HG03558 (cell line): ENCODE data around the gene TSPO.
"Not testable (repeated sequence)": the region's sequence is repeated elsewhere in the genome, so short reads cannot be mapped to it uniquely, and the experiment has no call there.

Experiments
- ATAC-seq: cut with Tn5 transposase; IDR thresholded peaks from one replicate; pipeline ENCODE4 v1.9.1; 2021; ENCODE audit warnings: moderate number of reproducible peaks; ENCODE audit not compliant: unreplicated experiment; ENCODE audit errors: extremely low read depth

Gene TSPO

DNA sequence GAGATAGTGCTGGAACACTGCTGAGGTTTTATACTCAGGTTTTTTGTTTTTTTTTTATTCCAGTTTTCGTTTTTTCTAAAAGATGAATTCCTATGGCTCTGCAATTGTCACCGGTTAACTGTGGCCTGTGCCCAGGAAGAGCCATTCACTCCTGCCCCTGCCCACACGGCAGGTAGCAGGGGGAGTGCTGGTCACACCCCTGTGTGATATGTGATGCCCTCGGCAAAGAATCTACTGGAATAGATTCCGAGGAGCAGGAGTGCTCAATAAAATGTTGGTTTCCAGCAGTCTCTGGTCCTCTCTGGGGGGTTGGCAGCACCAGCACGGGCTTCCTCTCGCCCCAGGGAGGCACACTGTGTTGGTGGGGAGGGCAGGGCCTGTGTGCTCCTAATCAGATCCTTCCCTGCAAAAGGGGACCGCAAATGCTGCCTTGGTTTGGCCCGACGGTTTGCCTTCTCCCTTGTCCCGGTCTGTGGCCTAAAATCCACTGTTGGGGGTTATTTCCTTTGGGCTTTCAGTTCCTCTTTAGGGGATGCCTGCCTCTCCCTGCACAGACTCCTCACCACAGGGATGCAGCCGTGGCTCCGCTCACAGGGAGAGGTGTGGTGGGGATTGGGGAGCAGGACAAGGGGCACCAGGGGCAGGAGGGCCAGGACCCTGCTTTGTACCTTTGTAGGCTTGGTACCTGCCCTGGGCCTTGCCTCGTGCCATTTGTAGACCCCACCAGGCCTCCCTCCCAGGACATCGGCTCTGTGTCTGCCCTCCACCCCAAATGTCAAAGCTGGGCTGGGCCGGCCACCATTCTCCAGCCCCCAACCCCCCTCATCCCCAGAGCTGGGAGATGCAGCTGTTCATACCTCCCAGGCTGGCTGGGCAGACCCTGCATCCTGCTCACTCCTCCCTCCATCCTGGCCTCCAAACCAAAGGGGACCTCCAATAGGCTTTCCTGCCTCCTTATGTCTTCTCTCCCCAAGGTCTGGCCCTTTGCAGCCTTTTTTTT is 21.6 kb upstream of the TSPO start:
- ATAC-seq, result no peak

DNA sequence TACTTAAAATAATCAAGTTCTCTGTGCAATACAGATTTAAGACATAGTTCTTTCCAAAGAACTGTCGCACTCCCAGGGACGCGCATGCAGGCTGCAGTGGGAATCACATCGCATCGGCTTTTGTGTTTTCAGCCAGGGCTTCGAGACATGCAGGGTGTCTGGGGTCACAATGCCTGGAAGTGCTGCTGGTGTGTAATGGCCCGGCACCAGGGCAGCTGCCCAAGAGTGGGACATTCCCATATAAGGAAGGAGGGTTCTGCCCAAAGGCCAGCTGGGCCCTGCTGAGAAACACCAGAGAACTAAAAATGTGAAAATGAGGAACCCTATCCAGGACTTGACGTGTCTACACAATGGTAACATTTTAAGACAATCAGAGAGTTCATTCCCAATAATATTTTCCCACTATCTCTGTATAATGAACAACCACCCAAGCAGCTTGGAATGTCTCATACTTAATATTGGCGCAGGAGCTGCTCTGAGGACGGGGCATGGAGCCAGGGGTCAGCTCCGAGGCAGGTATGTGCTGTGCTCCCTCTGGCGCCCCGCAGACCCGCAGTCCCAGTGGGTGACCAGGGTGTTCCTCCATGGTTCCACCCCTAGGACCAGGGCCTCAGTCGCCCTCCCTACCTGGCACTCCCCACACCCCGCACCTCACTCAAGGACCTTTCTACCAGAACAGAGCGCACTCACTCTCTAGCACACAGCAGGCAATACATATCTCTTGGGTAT is 19.4 kb upstream of the TSPO start:
- no peak for ATAC-seq

- ATAC-seq, result no peak
Measured at GRCh38 chr22:43133401-43133800, 18.0 kb upstream of the TSPO start.

DNA sequence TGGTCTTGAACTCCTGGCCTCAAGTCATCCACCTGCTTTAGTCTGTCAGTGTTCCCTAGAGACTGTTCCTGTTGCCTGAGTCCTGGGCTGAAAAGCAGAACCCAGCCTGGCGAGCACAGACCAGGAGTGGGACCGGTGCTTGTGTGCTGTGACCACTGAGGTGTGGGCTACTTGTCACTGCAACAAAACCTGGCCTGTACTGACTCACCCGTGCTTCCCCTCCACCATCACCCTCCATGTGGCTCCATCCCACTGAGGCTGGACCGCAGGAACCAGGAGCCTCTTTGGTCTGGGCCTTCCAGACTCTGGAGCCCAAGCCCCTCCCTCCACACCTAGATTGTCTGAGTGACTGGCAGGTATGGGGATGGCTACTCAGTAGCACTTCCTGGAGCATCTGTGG is 16.8 kb upstream of the TSPO start:
- no peak for ATAC-seq

GRCh38 chr22:43135565-43135964 is 15.8 kb upstream of the TSPO start:
- no peak for ATAC-seq

- ATAC-seq, result no peak
Measured at GRCh38 chr22:43136255-43136654, 15.1 kb upstream of the TSPO start.

DNA sequence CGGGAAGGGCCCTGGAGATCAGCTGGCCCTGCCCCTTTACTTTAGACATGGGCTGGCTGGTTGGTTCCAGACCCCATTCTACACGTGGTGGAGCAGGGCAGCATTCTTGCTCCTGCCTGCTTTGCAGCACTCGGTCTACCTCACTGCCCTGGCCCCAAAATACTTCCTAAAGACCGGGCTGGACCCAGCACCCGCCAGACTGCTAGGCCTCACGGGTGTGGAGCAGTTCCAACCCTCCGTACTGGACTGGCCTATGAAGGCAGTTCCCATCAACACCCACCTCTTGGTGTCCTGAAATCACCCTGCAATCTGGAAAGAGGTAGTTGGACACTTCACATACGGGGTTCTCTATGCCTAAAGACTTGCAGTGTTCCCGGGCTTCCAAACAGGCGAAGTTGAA is 14.6 kb upstream of the TSPO start:
- no peak for ATAC-seq

- ATAC-seq, result peak; percentile 63
Measured at GRCh38 chr22:43142880-43143562, 8.3 kb upstream of the TSPO start, which contains the start of gene MCAT. TSS of gene MCAT (minus strand) at chr22:43143398. CDS start at chr22:43143348, 50 bp downstream.

- no peak for ATAC-seq
Measured at GRCh38 chr22:43144949-43145348, 6.4 kb upstream of the TSPO start.

DNA sequence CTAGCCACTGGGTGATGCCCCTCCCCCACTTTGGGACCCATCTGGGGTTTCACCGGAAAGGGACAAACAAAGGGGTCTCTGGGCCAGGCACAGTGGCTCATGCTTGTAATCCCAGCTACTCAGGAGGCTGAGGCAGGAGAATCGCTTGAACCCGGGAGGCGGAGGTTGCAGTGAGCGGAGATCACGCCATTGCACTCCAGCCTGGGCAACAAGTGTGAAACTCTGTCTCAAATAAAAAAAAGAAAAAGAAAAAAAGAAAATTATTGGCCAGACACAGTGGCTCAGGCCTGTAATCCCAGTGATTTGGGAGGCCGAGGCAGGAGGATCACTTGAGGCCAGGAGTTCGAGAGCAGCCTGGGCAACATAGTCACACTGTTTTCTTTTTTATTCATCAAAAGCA is 6.0 kb upstream of the TSPO start:
- ATAC-seq, result not testable (repeated sequence)

- ATAC-seq, result not testable (repeated sequence)
Measured at GRCh38 chr22:43146332-43146731, 5.0 kb upstream of the TSPO start.

GRCh38 chr22:43147821-43148220 is 3.5 kb upstream of the TSPO start:
- no peak for ATAC-seq

DNA sequence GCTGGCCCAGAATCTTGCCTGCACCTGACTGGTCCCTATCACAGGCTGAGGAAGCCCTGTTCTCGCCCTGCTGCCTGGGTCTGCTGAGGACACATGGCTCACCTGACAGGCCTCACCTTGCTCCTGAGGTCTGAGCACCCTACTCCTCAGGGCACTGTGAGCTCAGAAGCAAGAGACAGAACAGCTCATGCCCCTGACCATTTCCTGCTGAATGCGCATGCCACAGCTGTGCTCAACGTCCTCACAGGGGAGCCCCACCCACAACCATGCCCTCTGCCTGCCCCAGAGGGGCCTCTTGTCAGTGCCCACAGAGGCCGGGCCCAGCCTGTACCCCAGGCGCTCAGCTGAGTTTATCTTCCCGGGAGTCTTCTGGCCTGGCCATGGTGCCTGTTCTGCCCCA is 2.8 kb upstream of the TSPO start:
- no peak for ATAC-seq

DNA sequence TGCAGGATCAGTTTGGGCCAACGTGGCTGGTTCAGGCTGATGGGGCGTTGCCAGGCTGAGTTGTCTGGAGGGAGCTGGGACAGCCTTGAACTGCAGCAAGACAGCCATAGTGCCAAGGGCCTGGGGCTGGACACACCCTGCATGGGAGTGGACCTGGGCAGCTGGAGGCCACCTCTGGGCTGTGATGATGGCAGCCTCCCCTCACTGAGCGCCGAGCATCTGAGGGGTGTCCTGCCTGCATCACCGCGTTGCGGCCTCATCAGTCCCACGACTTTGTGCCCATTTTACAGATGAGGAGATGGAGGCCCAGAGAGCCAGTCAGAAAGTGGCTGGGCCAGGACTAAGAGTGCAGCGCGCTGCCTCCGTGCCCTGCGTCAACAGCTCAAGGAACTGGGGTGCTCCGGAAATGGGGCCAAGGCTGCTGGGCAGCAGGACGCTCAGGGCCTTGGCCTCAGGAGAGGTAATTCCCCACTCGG is 590 bp upstream of the TSPO start:
- ATAC-seq, result no peak

DNA sequence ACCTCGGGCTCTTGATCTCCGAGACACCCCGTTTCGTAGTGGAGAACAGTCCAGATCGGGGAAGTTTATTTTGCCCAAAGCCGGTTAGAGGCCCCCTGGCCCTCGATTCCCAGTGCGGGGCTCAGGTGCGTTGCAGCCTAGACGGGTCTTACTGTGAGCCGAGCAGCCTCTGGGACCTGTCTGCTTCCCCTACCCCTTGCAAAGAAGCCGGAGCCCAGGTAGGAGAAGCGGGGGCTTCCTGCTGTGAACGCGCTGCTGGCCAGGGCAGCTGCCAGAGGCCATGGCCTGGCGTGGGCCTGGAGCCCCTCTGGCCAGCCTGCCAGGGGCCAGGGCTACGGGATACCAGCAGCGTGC is 621 bp downstream of the TSPO start:
- ATAC-seq, result no peak

GRCh38 chr22:43152357-43153071 is 1.2 kb downstream of the TSPO start:
- no peak for ATAC-seq

DNA sequence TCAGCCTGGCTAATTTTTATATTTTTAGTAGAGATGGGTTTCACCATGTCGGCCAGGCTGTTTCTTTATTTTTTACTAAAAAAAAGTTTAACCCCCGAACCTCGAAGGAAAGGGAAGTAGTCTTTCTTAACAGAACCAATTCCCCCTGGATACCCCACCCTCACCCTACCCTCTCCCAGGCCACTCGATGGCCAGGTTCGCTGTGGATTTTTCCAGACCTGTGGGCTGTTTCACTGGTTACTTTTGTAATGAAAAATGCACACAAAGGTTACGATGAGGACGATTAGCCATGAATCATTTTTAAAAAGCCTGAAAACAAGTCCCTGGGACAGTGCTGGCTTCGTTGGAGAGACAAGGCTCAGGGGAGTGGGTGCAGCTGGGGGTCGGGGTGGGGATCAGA is 2.5 kb downstream of the TSPO start:
- ATAC-seq, result no peak

DNA sequence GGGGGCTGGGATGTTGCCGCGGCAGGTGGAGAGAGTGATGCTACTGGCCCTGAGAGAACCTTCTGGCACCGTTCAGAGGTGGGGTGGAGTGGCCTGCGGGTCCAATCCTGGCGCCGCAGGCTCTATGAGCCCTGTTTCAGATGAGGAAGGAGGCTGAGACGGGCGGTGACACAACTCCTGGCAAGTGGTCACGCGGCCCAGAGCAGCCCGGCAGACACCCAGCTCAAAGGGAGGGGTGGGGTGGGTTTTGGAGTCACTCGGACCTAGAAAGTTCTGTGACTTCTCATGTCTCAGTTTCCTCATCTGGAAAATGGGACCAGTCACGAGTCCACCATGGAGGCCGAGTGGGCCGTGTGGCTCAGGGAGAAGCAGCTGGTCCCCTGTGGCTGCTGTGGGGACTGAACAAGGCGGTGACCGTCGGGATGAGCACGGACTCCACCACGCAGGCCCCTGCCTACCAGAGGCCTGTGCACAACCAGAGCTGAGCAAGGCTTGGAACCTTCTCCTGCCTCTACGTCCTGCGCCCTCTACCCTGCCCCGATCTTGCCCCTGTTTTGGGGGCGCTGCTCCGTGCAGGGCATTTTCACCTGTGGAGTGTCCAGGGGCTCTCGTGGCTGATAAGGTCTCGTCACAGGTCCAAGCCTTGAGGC is 3.7 kb downstream of the TSPO start:
- ATAC-seq, result no peak

GRCh38 chr22:43155789-43156188 is 4.4 kb downstream of the TSPO start:
- no peak for ATAC-seq

DNA sequence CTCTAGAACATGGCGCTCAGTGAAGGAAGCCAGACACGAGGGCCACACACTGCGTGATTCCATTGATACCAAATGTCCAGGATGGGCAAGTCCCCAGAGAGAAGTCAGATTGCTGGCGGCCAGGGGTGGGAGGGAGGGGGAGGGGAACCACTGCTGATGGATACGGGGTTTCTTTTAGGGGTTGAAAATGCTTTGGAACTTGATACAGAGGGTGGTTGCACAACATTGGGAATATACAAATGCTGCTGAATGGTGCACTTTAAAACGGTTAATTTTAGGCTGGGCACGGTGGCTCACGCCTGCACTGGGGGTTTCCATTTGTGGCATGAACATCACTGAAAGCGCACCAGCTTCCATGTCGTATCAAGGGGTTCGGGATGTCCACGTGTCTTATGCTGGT is 5.1 kb downstream of the TSPO start:
- no peak for ATAC-seq
